Suprapubic skin (tissue), 3 donors: ENCODE measurements around the gene CSNK2A2.

Experiments
- POLR2A ChIP-seq, 2 donors: fragments of 450-650 bp; IDR thresholded peaks; one replicate each; pipeline ENCODE4 v1.6.1; 2017; ENCODE audit warnings: antibody characterized with exemption in 2 of 2, mild to moderate bottlenecking in 2 of 2, moderate library complexity in 2 of 2
- TF ChIP-seq, protein P1 (sequence below), 2 donors: fragments of 200-600 bp in 1 of 2; fragments of 450-650 bp in 1 of 2; sonication (generic) in 1 of 2; IDR thresholded peaks; one replicate each; pipeline ENCODE4 v1.5.1; 2016 to 2019; ENCODE audit warnings: antibody characterized with exemption in 2 of 2, mild to moderate bottlenecking in 1 of 2, moderate library complexity in 1 of 2

DNA sequence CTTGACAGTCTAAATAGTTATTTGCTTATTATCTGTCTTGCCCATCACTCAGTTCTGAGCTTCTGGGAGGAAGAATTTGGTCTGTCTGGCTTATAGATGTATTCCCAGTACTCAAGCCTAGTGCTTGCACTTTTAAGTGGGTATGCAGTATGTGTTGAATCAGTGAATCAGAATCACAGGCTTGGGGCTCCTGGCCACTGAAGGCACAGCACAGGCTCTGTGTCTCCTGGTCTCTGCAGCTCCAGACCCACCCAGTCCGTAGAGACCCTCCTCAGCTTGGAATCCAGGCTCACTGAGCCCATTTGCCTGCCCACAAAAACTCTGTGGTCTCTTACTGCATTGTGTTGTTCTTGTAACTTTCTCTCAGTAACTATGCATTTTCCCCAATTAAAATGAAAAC is 49.4 kb downstream of the CSNK2A2 start:
- TF ChIP-seq, protein P1, sequence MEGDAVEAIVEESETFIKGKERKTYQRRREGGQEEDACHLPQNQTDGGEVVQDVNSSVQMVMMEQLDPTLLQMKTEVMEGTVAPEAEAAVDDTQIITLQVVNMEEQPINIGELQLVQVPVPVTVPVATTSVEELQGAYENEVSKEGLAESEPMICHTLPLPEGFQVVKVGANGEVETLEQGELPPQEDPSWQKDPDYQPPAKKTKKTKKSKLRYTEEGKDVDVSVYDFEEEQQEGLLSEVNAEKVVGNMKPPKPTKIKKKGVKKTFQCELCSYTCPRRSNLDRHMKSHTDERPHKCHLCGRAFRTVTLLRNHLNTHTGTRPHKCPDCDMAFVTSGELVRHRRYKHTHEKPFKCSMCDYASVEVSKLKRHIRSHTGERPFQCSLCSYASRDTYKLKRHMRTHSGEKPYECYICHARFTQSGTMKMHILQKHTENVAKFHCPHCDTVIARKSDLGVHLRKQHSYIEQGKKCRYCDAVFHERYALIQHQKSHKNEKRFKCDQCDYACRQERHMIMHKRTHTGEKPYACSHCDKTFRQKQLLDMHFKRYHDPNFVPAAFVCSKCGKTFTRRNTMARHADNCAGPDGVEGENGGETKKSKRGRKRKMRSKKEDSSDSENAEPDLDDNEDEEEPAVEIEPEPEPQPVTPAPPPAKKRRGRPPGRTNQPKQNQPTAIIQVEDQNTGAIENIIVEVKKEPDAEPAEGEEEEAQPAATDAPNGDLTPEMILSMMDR (IDR thresholded peaks at IDR 0.05): no peak
- no peak for TF ChIP-seq POLR2A (IDR thresholded peaks at IDR 0.05)
